Measurements from ENCODE around the gene PRRC1. TPM values are rescaled to one million over a fixed set of nuclear protein-coding genes. Genes with fewer than 3 reads are reported as not detected.

Gene PRRC1
- total RNA-seq, 1 donor from 2014 or later = 43.7 TPM

DNA sequence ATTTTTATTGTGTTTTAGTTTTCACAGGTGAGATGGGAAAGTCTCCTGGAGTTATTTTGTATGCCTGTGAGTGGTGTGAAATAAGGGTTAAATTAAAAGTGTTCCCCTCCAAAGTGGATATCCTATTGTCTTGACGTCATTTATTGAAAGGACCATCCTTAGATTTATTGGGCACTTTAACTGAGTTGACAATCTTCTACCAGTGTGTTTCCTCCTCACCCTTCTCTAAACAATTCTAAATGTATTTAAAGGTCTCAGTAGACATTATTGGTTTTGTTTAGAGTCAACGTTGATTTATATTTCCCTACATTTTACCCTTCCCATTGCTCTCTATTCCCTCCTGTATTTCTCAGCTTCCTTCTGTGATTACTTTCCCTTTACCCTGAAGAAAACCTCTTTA, 40.8 kb downstream of the PRRC1 start:
- DNase-seq (ENCODE audit: low read depth) (no peak), FAIRE-seq (no peak)
- Histone ChIP-seq H3K4me3 (ENCODE audit: low read depth, low read length) (no peak overlapping the region), H3K36me3 (ENCODE audit: control insufficient read depth, insufficient read depth, low read length) (peaks cover 2% of the 10 kb centered on the region), H3K27me3 (ENCODE audit: control insufficient read depth, insufficient read depth, low read length) (no peaks in the 10 kb centered on the region)
- TF ChIP-seq, protein P1, sequence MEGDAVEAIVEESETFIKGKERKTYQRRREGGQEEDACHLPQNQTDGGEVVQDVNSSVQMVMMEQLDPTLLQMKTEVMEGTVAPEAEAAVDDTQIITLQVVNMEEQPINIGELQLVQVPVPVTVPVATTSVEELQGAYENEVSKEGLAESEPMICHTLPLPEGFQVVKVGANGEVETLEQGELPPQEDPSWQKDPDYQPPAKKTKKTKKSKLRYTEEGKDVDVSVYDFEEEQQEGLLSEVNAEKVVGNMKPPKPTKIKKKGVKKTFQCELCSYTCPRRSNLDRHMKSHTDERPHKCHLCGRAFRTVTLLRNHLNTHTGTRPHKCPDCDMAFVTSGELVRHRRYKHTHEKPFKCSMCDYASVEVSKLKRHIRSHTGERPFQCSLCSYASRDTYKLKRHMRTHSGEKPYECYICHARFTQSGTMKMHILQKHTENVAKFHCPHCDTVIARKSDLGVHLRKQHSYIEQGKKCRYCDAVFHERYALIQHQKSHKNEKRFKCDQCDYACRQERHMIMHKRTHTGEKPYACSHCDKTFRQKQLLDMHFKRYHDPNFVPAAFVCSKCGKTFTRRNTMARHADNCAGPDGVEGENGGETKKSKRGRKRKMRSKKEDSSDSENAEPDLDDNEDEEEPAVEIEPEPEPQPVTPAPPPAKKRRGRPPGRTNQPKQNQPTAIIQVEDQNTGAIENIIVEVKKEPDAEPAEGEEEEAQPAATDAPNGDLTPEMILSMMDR (IDR thresholded peaks at IDR 0.05; ENCODE audit: insufficient read depth, low read length, severe bottlenecking) = no peak

DNA sequence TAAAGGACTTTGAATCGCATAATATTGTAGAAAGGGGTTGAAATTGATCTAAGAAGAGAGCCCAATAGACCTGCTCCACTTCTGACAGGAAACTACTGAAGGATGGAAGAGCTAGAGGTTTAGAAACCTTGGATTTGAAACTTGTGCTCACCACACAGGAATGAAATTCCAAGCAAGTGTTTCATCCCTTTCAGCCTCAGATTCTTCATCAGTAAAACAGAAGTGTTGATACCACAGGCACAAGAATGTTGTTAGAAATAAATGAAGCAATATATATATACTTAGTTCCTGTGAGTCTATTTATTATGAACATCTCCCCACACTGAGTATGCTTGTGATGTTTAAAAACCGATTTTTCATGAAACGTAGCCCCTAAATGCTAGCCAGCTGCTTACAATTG, 43.8 kb downstream of the PRRC1 start:
- DNase-seq (ENCODE audit: low read depth) (peak; percentile 43), FAIRE-seq (no peak)
- no peaks in the 10 kb centered on the region for H3K36me3 ChIP-seq (ENCODE audit: control insufficient read depth, insufficient read depth, low read length)
- H3K4me3 ChIP-seq (ENCODE audit: low read depth, low read length) = no peak overlapping the region
- H3K27me3 ChIP-seq (ENCODE audit: control insufficient read depth, insufficient read depth, low read length) = no peaks in the 10 kb centered on the region
- TF ChIP-seq, protein P1 (IDR thresholded peaks at IDR 0.05; ENCODE audit: insufficient read depth, low read length, severe bottlenecking) = no peak

DNA sequence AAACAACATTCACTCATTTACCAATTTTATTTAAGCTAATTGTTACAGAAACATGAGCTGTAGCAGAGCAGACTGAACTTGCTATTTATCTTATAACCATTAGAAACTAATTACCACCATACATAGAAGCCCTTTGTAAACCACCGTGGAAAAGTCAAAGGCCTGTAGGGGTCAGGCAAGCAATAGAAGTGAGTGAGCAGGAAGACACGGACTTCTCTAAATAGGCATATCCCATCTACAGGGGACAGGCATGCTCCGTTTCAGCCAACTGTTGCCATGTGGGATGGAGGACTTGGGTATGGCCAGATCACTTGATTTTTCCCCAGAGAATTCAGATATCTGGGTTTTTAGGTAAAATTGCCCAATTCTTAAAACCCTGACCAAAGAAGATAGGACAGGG, 44.8 kb downstream of the PRRC1 start:
- no peaks in the 10 kb centered on the region for H3K36me3 ChIP-seq (ENCODE audit: control insufficient read depth, insufficient read depth, low read length)
- no peak overlapping the region for H3K4me3 ChIP-seq (ENCODE audit: low read depth, low read length)
- no peak for FAIRE-seq
- no peaks in the 10 kb centered on the region for H3K27me3 ChIP-seq (ENCODE audit: control insufficient read depth, insufficient read depth, low read length)
- TF ChIP-seq, protein P1 (IDR thresholded peaks at IDR 0.05; ENCODE audit: insufficient read depth, low read length, severe bottlenecking) = no peak
- DNase-seq (ENCODE audit: low read depth) = peak; percentile 3

DNA sequence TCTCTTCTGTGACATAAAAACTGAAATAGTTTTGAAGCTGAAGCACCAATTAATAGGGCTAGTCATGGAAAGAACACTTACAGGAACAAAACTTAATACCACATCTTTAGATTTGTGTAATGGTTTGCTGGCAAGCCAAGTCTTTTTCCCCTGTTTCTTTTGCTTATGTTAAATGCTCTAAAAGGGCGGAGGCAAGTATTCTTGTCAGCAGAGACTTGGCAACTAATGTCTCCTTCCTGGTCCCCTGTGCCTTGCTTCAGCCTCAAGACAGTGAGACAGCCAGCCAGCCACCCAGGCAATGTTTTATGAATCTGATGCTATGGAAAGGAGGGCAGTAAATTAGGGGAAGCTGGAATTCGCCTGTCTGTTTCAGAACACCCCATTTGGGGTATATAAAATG, 45.7 kb downstream of the PRRC1 start:
- Histone ChIP-seq H3K36me3 (ENCODE audit: control insufficient read depth, insufficient read depth, low read length) (no peaks in the 10 kb centered on the region), H3K27me3 (ENCODE audit: control insufficient read depth, insufficient read depth, low read length) (no peaks in the 10 kb centered on the region), H3K4me3 (ENCODE audit: low read depth, low read length) (no peak overlapping the region)
- DNase-seq (ENCODE audit: low read depth) (no peak), FAIRE-seq (no peak)
- TF ChIP-seq, protein P1 (IDR thresholded peaks at IDR 0.05; ENCODE audit: insufficient read depth, low read length, severe bottlenecking) = no peak

DNA sequence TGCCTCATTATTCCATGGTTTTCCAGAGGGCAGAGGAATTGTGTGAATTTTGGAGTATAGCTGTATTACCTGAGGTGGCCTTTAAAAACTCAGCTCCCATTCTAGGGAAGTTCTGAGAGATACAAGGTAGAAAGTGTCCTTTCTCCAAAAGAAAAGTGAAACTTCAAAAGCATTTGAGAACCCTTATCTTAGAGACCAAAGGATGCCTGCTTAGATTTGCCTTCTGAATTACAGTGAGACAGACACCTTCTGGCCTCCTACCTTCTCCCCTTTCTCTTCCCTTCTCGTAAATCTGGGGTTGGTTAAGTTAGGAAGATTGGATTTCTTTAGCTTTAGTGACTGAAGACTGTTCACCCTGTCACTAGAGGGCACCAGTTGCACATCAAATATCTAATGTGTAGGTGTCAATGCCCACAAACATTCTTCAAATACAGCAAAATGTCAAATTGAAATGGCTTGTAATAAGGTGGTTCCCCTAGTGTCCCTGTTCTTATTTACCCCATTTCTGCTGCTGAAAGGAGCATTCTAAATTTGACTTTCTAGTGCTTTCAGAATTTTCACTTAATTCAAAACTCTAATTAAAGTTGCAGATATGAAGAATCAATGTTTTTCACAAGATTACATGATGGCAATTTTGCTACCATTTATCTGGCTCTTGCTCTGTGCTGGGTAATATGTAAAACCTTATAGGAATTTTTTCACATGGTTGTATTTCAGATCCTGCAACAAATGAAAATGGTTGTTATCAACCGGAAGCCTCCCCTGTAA, 46.7 kb downstream of the PRRC1 start:
- no peaks in the 10 kb centered on the region for H3K36me3 ChIP-seq (ENCODE audit: control insufficient read depth, insufficient read depth, low read length)
- no peak for FAIRE-seq
- H3K4me3 ChIP-seq (ENCODE audit: low read depth, low read length) = no peak overlapping the region
- TF ChIP-seq, protein P1 (IDR thresholded peaks at IDR 0.05; ENCODE audit: insufficient read depth, low read length, severe bottlenecking) = peak; percentile 74
- DNase-seq (ENCODE audit: low read depth) = peak; percentile 54
- H3K27me3 ChIP-seq (ENCODE audit: control insufficient read depth, insufficient read depth, low read length) = no peaks in the 10 kb centered on the region

Data from bronchial epithelial cell (primary cell).